Measurements from ENCODE around the gene JMJD8.

DNA sequence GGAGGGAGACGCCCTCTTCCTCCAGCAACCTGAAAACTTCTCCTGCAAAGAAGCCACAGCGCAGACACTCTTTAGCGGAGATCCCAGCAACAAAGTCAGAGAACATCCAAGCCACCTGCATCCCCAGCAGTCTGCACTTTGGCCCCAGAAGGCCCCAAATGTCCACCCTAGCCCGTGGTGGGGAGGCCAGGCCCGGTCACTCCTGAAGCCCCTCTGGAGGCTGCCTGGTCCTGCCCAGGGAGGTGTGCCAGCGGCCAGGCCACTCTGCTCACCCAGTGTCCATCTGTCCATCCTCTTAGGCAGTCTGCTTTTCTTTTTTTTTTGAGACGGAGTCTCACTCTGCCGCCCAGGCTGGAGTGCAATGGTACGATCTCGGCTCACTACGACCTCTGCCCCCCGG is 48.2 kb upstream of the JMJD8 start:
- TF ChIP-seq, protein P1, sequence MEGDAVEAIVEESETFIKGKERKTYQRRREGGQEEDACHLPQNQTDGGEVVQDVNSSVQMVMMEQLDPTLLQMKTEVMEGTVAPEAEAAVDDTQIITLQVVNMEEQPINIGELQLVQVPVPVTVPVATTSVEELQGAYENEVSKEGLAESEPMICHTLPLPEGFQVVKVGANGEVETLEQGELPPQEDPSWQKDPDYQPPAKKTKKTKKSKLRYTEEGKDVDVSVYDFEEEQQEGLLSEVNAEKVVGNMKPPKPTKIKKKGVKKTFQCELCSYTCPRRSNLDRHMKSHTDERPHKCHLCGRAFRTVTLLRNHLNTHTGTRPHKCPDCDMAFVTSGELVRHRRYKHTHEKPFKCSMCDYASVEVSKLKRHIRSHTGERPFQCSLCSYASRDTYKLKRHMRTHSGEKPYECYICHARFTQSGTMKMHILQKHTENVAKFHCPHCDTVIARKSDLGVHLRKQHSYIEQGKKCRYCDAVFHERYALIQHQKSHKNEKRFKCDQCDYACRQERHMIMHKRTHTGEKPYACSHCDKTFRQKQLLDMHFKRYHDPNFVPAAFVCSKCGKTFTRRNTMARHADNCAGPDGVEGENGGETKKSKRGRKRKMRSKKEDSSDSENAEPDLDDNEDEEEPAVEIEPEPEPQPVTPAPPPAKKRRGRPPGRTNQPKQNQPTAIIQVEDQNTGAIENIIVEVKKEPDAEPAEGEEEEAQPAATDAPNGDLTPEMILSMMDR (conservative IDR thresholded peaks at IDR 0.05 in 1 of 2, IDR thresholded peaks at IDR 0.05 in 1 of 2; ENCODE audit: low read depth in 1 of 2, low read length in 2 of 2): no peak
- no peak for TF ChIP-seq EZH2 (IDR thresholded peaks at IDR 0.05; ENCODE audit: low read length, missing control alignments)
